ENCODE data around the gene CNPY2.
A peak's percentile ranks its signal among the peaks of the same experiment; 100 is the strongest.
"Not testable (repeated sequence)": the region's sequence is repeated elsewhere in the genome, so short reads cannot be mapped to it uniquely, and the experiment has no call there.

CNPY2 gene

GRCh38 chr12:56335527-56335926 lies 19.7 kb upstream of the CNPY2 start:
- H3K4me3 ChIP-seq (ENCODE audit: low read length); DNase-seq (ENCODE audit: low read depth, low spot score): not testable (repeated sequence)

GRCh38 chr12:56334490-56334793 lies 18.7 kb upstream of the CNPY2 start:
- H3K4me3 ChIP-seq (ENCODE audit: low read length), result peak overlapping the region; percentile 99
- no peak for DNase-seq (ENCODE audit: low read depth, low spot score)

- DNase-seq (ENCODE audit: low read depth, low spot score), result peak; percentile 98
- H3K4me3 ChIP-seq (ENCODE audit: low read length), result peak within 1 kb of the TSS; percentile 99
Observed at GRCh38 chr12:56333679-56334489, 18.1 kb upstream of the CNPY2 start, which contains the start of gene PAN2. PAN2 (minus strand) TSS chr12:56334000; CDS start chr12:56333094, 906 bp downstream.

GRCh38 chr12:56333197-56333678 lies 17.4 kb upstream of the CNPY2 start:
- no peak for DNase-seq (ENCODE audit: low read depth, low spot score)

GRCh38 chr12:56332512-56333196 lies 16.9 kb upstream of the CNPY2 start:
- DNase-seq (ENCODE audit: low read depth, low spot score), result no peak
- peak overlapping the region; percentile 99 for H3K4me3 ChIP-seq (ENCODE audit: low read length)

More at GRCh38 chr12:56333197-56333678, 17.4 kb upstream of the CNPY2 start:
- peak overlapping the region; percentile 99 for H3K4me3 ChIP-seq (ENCODE audit: low read length)

- no peak overlapping the region for H3K4me3 ChIP-seq (ENCODE audit: low read length)
- no peak for DNase-seq (ENCODE audit: low read depth, low spot score)
Observed at GRCh38 chr12:56330936-56331490, 15.2 kb upstream of the CNPY2 start.

- no peak for DNase-seq (ENCODE audit: low read depth, low spot score)
- H3K4me3 ChIP-seq (ENCODE audit: low read length), result no peak overlapping the region
Observed at GRCh38 chr12:56326533-56326932, 10.7 kb upstream of the CNPY2 start.

GRCh38 chr12:56326126-56326525 lies 10.3 kb upstream of the CNPY2 start:
- no peak for DNase-seq (ENCODE audit: low read depth, low spot score)
- no peak overlapping the region for H3K4me3 ChIP-seq (ENCODE audit: low read length)

- DNase-seq (ENCODE audit: low read depth, low spot score), result no peak
- H3K4me3 ChIP-seq (ENCODE audit: low read length), result no peak overlapping the region
Observed at GRCh38 chr12:56324206-56324605, 8.4 kb upstream of the CNPY2 start.

- H3K4me3 ChIP-seq (ENCODE audit: low read length), result not testable (repeated sequence)
Observed at GRCh38 chr12:56321610-56322009, 5.8 kb upstream of the CNPY2 start.

GRCh38 chr12:56321027-56321426 lies 5.2 kb upstream of the CNPY2 start:
- no peak overlapping the region for H3K4me3 ChIP-seq (ENCODE audit: low read length)
- DNase-seq (ENCODE audit: low read depth, low spot score), result no peak

More at GRCh38 chr12:56321610-56322009, 5.8 kb upstream of the CNPY2 start:
- not testable (repeated sequence) for DNase-seq (ENCODE audit: low read depth, low spot score)

- no peak overlapping the region for H3K4me3 ChIP-seq (ENCODE audit: low read length)
- DNase-seq (ENCODE audit: low read depth, low spot score), result no peak
Observed at GRCh38 chr12:56317675-56318074, 1.9 kb upstream of the CNPY2 start.

GRCh38 chr12:56315249-56315621 lies 553 bp downstream of the CNPY2 start:
- peak overlapping the region; percentile 98 for H3K4me3 ChIP-seq (ENCODE audit: low read length)
- DNase-seq (ENCODE audit: low read depth, low spot score), result no peak

GRCh38 chr12:56311003-56311402 lies 4.8 kb downstream of the CNPY2 start:
- DNase-seq (ENCODE audit: low read depth, low spot score), result no peak
- no peak overlapping the region for H3K4me3 ChIP-seq (ENCODE audit: low read length)

- H3K4me3 ChIP-seq (ENCODE audit: low read length), result no peak overlapping the region
- DNase-seq (ENCODE audit: low read depth, low spot score), result no peak
Observed at GRCh38 chr12:56308714-56309113, 7.1 kb downstream of the CNPY2 start.

- H3K4me3 ChIP-seq (ENCODE audit: low read length), result no peak overlapping the region
- no peak for DNase-seq (ENCODE audit: low read depth, low spot score)
Observed at GRCh38 chr12:56307221-56307965, 8.4 kb downstream of the CNPY2 start.

- no peak overlapping the region for H3K4me3 ChIP-seq (ENCODE audit: low read length)
- no peak for DNase-seq (ENCODE audit: low read depth, low spot score)
Observed at GRCh38 chr12:56304872-56305590, 10.8 kb downstream of the CNPY2 start.

- no peak overlapping the region for H3K4me3 ChIP-seq (ENCODE audit: low read length)
- no peak for DNase-seq (ENCODE audit: low read depth, low spot score)
Observed at GRCh38 chr12:56304276-56304675, 11.5 kb downstream of the CNPY2 start.
